Hepatocyte (in vitro differentiated cells): ENCODE results near the gene ARHGEF12. TPM values are rescaled to one million over a fixed set of nuclear protein-coding genes. Genes with fewer than 3 reads are reported as not detected.

ENCODE experiments used
- DNase-seq: peaks from one replicate; pipeline ENCODE4 v3.0.0-alpha.2; 2016; ENCODE audit warnings: low spot score
- H2AFZ ChIP-seq: fragments of 200-600 bp; sonication (generic); 2 replicates; pipeline ENCODE4 v1.6.0; 2016; ENCODE audit warnings: antibody characterized with exemption, mild to moderate bottlenecking
- H3K27ac ChIP-seq: fragments of 200-600 bp; sonication (generic); 2 replicates; pipeline ENCODE4 v1.5.1; 2016; ENCODE audit warnings: mild to moderate bottlenecking
- H3K27me3 ChIP-seq: fragments of 200-600 bp; sonication (generic); 2 replicates; pipeline ENCODE4 v1.6.1; 2016
- H3K36me3 ChIP-seq: fragments of 200-600 bp; sonication (generic); replicated peaks from 2 replicates; pipeline ENCODE4 v1.5.1; 2016; ENCODE audit warnings: low read depth; ENCODE audit not compliant: insufficient read depth
- H3K4me1 ChIP-seq: fragments of 200-600 bp; sonication (generic); 2 replicates; pipeline ENCODE4 v1.5.1; 2016; ENCODE audit warnings: mild to moderate bottlenecking, moderate library complexity; ENCODE audit not compliant: insufficient read depth
- H3K4me2 ChIP-seq: fragments of 200-600 bp; sonication (generic); 2 replicates; pipeline ENCODE4 v1.6.0; 2016
- H3K4me3 ChIP-seq: fragments of 200-600 bp; sonication (generic); 2 replicates; pipeline ENCODE4 v1.5.1; 2016; ENCODE audit warnings: mild to moderate bottlenecking
- H3K79me2 ChIP-seq: fragments of 200-600 bp; sonication (generic); 2 replicates; pipeline ENCODE4 v1.6.0; 2017; ENCODE audit warnings: mild to moderate bottlenecking
- H3K9me2 ChIP-seq: fragments of 200-600 bp; sonication (generic); replicated peaks from 2 replicates; pipeline ENCODE4 v1.6.0; 2017; ENCODE audit warnings: mild to moderate bottlenecking; ENCODE audit not compliant: insufficient read depth
- H3K9me3 ChIP-seq: fragments of 200-600 bp; sonication (generic); 2 replicates; pipeline ENCODE4 v1.5.1; 2016; ENCODE audit warnings: low read depth, mild to moderate bottlenecking
- H4K20me1 ChIP-seq: fragments of 200-600 bp; sonication (generic); 2 replicates; pipeline ENCODE4 v1.6.0; 2016; ENCODE audit warnings: mild to moderate bottlenecking; ENCODE audit not compliant: insufficient read depth, poor library complexity, severe bottlenecking
- EZH2 ChIP-seq: fragments of 200-600 bp; sonication (generic); IDR thresholded peaks from 2 replicates; pipeline ENCODE4 v1.6.1; 2016; ENCODE audit warnings: antibody characterized with exemption, mild to moderate bottlenecking, borderline replicate concordance
- EZH2phosphoT487 ChIP-seq: fragments of 200-600 bp; sonication (generic); IDR thresholded peaks from one replicate; pipeline ENCODE4 v1.6.1; 2018; ENCODE audit warnings: antibody characterized with exemption, mild to moderate bottlenecking, low read depth, moderate library complexity; ENCODE audit not compliant: unreplicated experiment, severe bottlenecking
- WGBS: methylation state at CpG from one replicate; pipeline ENCODE4 v1.1.6; 2016; ENCODE audit warnings: low lambda C conversion rate; ENCODE audit errors: missing lambda C conversion rate; 5-methylcytosine and 5-hydroxymethylcytosine counted together
- polyA plus RNA-seq: library from polyadenylated mRNA; unstranded; fragments of >200 nt; fragmentation: Nextera tagmentation; extraction: Ambion mirVana; gene quantifications from 2 replicates; pipeline ENCODE4 v1.2.1, GENCODE V29; 2016
- total RNA-seq: library from RNA; depleted of rRNA; stranded (reverse); fragments of >200 nt; gene quantifications from 2 replicates; pipeline ENCODE4 v1.2.3, GENCODE V29; 2014
- TF ChIP-seq, protein P1 (sequence below): fragments of 200-600 bp; sonication (generic); IDR thresholded peaks from 2 replicates; pipeline ENCODE4 v1.5.1; 2016; ENCODE audit warnings: antibody characterized with exemption, mild to moderate bottlenecking; ENCODE audit not compliant: poor library complexity

ARHGEF12 gene
- total and polyA plus RNA-seq, 2 experiments from 2014 or later, result 21.2 to 75.1 TPM

DNA sequence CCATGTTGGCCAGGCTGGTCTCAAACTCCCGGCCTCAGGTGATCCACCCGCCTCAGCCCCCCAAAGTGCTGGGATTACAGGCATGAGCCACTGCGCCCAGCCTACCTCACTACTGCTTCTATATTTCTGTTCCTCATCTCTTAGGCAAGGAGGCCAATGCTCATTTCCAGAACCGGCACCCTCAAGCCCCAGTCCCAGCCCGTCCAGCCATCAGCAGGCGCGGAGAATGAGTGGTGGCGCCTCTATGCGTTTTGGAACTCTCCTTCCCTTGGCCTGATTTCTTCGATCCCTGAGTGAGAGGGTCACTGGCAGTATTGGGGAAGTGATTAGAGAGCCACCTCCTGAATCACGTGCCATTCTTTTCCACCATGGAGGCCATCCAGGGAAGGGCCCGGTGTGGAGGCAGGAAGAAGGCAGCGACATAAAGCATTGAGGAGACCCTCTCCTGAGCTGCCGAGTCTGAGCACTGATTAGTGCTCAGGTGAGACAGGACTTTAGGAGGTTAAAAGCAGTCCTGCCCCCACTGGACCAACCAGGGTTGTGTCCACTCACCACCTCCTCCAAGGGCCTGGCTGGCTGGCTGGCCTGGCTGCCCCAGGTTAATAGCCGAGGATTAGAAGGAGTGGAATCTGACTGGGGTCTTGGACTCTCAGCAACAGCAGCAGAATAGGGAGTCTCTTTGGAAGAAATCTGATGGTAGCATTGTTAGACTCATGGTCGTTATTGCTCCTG lies 184.0 kb downstream of the ARHGEF12 start:
- WGBS, result 94% methylated on average over 15 of the region's 16 CpGs
- Histone ChIP-seq H2AFZ (no peak overlapping the region), H3K36me3 (no peaks in the 10 kb centered on the region), H3K9me3 (no peaks in the 10 kb centered on the region), H3K4me2 (no peak overlapping the region), H3K79me2 (no peaks in the 10 kb centered on the region), H4K20me1 (no peaks in the 10 kb centered on the region), H3K4me1 (peaks cover 22% of the 10 kb centered on the region), H3K27me3 (peaks cover 9% of the 10 kb centered on the region), H3K27ac (no peak overlapping the region), H3K9me2 (no peaks in the 10 kb centered on the region), H3K4me3 (no peak overlapping the region)
- DNase-seq, result no peak
- TF ChIP-seq EZH2 (no peak), EZH2phosphoT487 (no peak)
- TF ChIP-seq, protein P1, sequence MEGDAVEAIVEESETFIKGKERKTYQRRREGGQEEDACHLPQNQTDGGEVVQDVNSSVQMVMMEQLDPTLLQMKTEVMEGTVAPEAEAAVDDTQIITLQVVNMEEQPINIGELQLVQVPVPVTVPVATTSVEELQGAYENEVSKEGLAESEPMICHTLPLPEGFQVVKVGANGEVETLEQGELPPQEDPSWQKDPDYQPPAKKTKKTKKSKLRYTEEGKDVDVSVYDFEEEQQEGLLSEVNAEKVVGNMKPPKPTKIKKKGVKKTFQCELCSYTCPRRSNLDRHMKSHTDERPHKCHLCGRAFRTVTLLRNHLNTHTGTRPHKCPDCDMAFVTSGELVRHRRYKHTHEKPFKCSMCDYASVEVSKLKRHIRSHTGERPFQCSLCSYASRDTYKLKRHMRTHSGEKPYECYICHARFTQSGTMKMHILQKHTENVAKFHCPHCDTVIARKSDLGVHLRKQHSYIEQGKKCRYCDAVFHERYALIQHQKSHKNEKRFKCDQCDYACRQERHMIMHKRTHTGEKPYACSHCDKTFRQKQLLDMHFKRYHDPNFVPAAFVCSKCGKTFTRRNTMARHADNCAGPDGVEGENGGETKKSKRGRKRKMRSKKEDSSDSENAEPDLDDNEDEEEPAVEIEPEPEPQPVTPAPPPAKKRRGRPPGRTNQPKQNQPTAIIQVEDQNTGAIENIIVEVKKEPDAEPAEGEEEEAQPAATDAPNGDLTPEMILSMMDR, result no peak

DNA sequence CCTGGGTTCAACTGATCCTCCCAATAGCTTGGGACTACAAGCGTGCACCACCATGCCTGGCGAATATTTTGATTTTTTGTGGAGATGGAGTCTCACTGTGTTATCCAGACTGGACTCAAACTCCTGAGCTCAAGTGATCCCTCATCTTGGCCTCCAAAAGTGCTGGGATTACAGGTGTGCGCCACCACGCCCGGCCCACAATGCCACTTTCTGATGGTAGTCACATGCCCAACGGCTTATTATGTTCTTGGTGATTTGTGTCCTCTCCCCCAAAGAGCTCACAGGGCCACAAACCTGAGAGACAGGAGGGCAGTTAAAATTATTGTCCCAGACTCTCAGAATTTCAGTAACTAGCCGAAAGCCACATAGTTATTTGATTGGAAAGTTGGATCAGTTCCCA lies 185.0 kb downstream of the ARHGEF12 start:
- Histone ChIP-seq H4K20me1 (no peaks in the 10 kb centered on the region), H3K4me2 (no peak overlapping the region), H3K9me2 (no peaks in the 10 kb centered on the region), H3K27ac (no peak overlapping the region), H3K79me2 (no peaks in the 10 kb centered on the region), H3K27me3 (peaks cover 2% of the 10 kb centered on the region), H3K4me3 (no peak overlapping the region), H3K36me3 (no peaks in the 10 kb centered on the region), H2AFZ (no peak overlapping the region), H3K9me3 (no peaks in the 10 kb centered on the region), H3K4me1 (peaks cover 24% of the 10 kb centered on the region)
- no peak for TF ChIP-seq EZH2
- TF ChIP-seq EZH2phosphoT487, result no peak
- TF ChIP-seq, protein P1, result no peak
- 96% methylated on average over 7 of the region's 7 CpGs for WGBS
- no peak for DNase-seq

DNA sequence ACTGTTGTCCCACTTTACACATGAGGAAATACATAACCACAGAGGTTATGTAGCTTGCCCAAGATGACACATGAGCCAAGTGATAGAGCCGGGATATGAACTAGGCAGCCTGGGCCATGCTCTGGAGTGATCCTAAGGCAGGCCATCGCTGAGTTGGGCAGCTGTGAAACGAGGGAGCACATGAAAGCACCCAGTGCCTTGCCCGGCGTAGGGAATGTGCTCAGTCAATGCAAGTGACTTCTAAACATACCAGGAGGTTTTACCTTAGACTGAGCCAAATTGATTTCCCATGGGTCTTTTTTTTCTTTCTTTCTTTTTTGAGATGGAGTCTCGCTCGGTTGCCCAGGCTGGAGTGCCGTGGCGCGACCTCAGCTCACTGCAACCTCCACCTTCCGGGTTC lies 185.8 kb downstream of the ARHGEF12 start:
- no peak for DNase-seq
- H3K27ac ChIP-seq, result no peak overlapping the region
- H3K79me2 ChIP-seq, result no peaks in the 10 kb centered on the region
- no peaks in the 10 kb centered on the region for H3K9me2 ChIP-seq
- H3K4me3 ChIP-seq, result no peak overlapping the region
- no peaks in the 10 kb centered on the region for H4K20me1 ChIP-seq
- no peaks in the 10 kb centered on the region for H3K36me3 ChIP-seq
- TF ChIP-seq, protein P1, result no peak
- no peak for TF ChIP-seq EZH2phosphoT487
- no peak for TF ChIP-seq EZH2
- H3K27me3 ChIP-seq, result peaks cover 2% of the 10 kb centered on the region
- no peak overlapping the region for H2AFZ ChIP-seq
- no peaks in the 10 kb centered on the region for H3K9me3 ChIP-seq
- peaks cover 26% of the 10 kb centered on the region for H3K4me1 ChIP-seq
- H3K4me2 ChIP-seq, result no peak overlapping the region
- 98% methylated on average over 11 of the region's 11 CpGs for WGBS
